HUES48 (cell line): ENCODE measurements around the gene RABIF.

ENCODE experiments used
- H3K27ac ChIP-seq: one replicate; pipeline ENCODE4 v1.7.0; 2013; ENCODE audit warnings: low read depth, low read length, inconsistent platforms
- H3K27me3 ChIP-seq: 2 replicates; pipeline ENCODE4 v1.6.1; 2013; ENCODE audit warnings: mild to moderate bottlenecking, low read length; ENCODE audit not compliant: control insufficient read depth, insufficient read depth
- H3K36me3 ChIP-seq: 2 replicates; pipeline ENCODE4 v1.6.1; 2013; ENCODE audit warnings: low read length; ENCODE audit not compliant: control insufficient read depth, insufficient read depth
- H3K4me1 ChIP-seq: 2 replicates; pipeline ENCODE4 v1.6.1; 2013; ENCODE audit warnings: mild to moderate bottlenecking, low read length; ENCODE audit not compliant: control insufficient read depth, insufficient read depth
- H3K4me3 ChIP-seq: 2 replicates; pipeline ENCODE4 v1.5.1; 2013; ENCODE audit warnings: mild to moderate bottlenecking, low read depth, low read length
- H3K9ac ChIP-seq: 2 replicates; pipeline ENCODE4 v1.6.1; 2013; ENCODE audit warnings: mild to moderate bottlenecking, low read depth, low read length, moderate library complexity
- H3K9me3 ChIP-seq: 2 replicates; pipeline ENCODE4 v1.6.1; 2013; ENCODE audit warnings: low read length; ENCODE audit not compliant: control insufficient read depth, insufficient read depth

RABIF gene

GRCh38 chr1:202852163-202852904 is 36.6 kb downstream of the RABIF start:
- Histone ChIP-seq H3K4me1 (no peaks in the 10 kb centered on the region), H3K9ac (no peak overlapping the region), H3K9me3 (no peaks in the 10 kb centered on the region), H3K36me3 (peaks cover 55% of the 10 kb centered on the region), H3K4me3 (no peak overlapping the region), H3K27ac (peak overlapping the region; percentile 21), H3K27me3 (no peaks in the 10 kb centered on the region)

DNA sequence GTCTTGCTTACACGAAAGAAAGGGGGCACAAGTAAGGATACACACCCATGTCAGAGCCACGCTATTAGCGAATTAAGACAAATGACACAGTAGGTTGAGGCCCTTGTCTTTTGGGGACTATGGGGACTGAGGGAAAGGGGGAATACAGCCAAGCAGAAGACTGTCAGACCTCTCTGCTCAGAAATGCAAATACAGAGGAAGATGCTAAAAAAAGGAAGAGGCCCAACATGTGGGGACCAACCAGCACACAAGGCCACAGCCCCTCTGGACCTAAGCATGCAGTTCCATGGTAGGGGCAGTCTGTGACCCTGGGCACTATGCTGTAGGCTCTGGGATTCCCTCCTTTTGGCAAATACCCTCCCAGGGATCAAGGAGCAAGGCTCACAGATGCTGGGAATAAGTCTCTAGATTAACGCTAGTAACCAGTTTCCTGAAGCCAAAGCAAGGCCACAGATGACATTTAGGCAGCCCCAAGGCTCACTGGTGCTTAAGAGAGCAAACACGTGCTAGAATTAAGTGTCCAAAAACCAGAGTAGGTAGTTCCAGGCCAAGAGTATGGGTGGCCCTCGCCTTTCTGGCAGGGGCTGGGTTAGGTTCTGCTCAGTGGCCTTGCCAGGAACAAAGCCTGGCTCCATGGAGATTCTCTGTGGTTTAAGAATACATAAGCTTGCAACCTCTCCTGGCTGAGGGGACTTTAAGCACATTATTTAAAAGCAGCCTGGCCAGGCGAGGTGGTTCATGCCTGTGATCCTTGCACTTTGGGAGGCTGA is 38.2 kb downstream of the RABIF start:
- no peaks in the 10 kb centered on the region for H3K4me1 ChIP-seq
- H3K27ac ChIP-seq: no peak overlapping the region
- H3K9me3 ChIP-seq: no peaks in the 10 kb centered on the region
- no peak overlapping the region for H3K4me3 ChIP-seq
- H3K27me3 ChIP-seq: no peaks in the 10 kb centered on the region
- H3K36me3 ChIP-seq: peaks cover 40% of the 10 kb centered on the region
- no peak overlapping the region for H3K9ac ChIP-seq

DNA sequence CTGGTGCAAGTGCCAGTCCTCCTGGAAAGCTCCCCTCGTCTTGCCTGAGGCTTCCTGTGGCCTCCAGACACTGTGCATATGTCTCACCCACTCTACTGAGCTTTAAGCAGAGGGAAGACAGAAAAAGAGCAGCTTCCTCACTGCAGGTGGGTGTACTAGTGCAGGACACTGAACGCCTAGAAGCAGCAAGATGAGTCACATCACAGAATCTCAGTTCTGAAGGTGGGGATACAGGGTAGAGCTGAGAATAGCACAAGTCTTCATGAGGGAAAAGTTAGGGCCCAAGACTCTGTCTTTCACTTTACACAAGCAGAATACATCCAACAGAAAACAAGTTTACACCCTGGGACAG is 40.8 kb downstream of the RABIF start:
- peaks cover 29% of the 10 kb centered on the region for H3K36me3 ChIP-seq
- H3K4me3 ChIP-seq: no peak overlapping the region
- no peaks in the 10 kb centered on the region for H3K9me3 ChIP-seq
- 0 out of 2 replicates have a peak, but pooled peaks cover 4% of the 10 kb centered on the region for H3K4me1 ChIP-seq
- no peaks in the 10 kb centered on the region for H3K27me3 ChIP-seq
- no peak overlapping the region for H3K27ac ChIP-seq
- no peak overlapping the region for H3K9ac ChIP-seq

DNA sequence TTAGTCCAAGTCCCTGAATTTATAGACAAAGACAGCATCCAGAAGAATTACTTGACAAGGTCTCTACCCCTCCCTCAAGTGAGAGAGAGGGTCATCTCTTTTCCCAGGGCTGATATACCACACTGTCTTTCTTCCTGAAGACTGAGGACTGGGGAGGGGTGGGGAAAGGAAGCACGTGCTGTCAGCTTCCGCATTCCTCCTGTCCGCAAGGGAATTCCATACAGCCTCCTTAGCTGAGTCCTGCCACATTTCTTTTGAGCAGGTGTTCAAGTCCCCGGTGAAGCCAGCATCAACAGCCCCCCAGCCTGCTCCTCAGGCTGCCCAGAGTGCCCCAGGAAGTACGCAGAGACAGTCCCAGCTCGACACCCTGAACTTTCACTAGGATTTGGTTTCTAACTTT is 44.0 kb downstream of the RABIF start:
- Histone ChIP-seq H3K9ac (no peak overlapping the region), H3K4me1 (0 out of 2 replicates have a peak, but pooled peaks cover 4% of the 10 kb centered on the region), H3K4me3 (no peak overlapping the region), H3K27ac (no peak overlapping the region), H3K27me3 (no peaks in the 10 kb centered on the region), H3K9me3 (no peaks in the 10 kb centered on the region), H3K36me3 (peaks cover 7% of the 10 kb centered on the region; the same call in 1 of the 2 replicates)

- Histone ChIP-seq H3K27ac (no peak overlapping the region), H3K27me3 (no peaks in the 10 kb centered on the region), H3K4me3 (no peak overlapping the region), H3K9me3 (no peaks in the 10 kb centered on the region), H3K4me1 (0 out of 2 replicates have a peak, but pooled peaks cover 4% of the 10 kb centered on the region), H3K9ac (no peak overlapping the region), H3K36me3 (0 out of 2 replicates have a peak, but pooled peaks cover under 1% of the 10 kb centered on the region)
Measured at GRCh38 chr1:202844259-202844658, 44.7 kb downstream of the RABIF start.

DNA sequence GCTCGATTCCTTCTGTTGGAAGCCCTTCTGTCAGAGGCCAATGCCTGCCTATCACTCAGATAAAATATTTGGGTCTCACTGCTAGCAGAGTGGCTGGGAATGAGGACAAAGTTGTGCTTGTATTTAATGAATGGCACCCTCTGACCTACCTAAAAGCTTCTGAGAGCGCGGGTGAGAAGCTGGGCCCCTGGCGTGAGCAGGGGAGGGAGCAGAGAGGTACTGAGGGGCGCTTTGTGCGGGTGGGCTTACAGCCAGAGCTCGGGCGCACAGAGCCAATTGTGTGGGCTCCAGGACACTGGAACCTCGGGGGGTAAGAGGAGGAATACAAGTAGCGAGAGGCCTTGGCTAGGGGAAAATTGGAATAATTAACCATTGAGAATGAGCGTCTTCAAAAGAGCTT is 45.9 kb downstream of the RABIF start:
- Histone ChIP-seq H3K9ac (no peak overlapping the region), H3K36me3 (no peaks in the 10 kb centered on the region), H3K4me3 (no peak overlapping the region), H3K27me3 (no peaks in the 10 kb centered on the region), H3K4me1 (0 out of 2 replicates have a peak, but pooled peaks cover 4% of the 10 kb centered on the region), H3K27ac (no peak overlapping the region), H3K9me3 (no peaks in the 10 kb centered on the region)

- no peak overlapping the region for H3K4me3 ChIP-seq
- no peaks in the 10 kb centered on the region for H3K9me3 ChIP-seq
- no peak overlapping the region for H3K27ac ChIP-seq
- peaks cover 6% of the 10 kb centered on the region; the same call in 1 of the 2 replicates for H3K4me1 ChIP-seq
- no peaks in the 10 kb centered on the region for H3K36me3 ChIP-seq
- H3K27me3 ChIP-seq: no peaks in the 10 kb centered on the region
- H3K9ac ChIP-seq: no peak overlapping the region
Measured at GRCh38 chr1:202837746-202838262, 51.1 kb downstream of the RABIF start.

DNA sequence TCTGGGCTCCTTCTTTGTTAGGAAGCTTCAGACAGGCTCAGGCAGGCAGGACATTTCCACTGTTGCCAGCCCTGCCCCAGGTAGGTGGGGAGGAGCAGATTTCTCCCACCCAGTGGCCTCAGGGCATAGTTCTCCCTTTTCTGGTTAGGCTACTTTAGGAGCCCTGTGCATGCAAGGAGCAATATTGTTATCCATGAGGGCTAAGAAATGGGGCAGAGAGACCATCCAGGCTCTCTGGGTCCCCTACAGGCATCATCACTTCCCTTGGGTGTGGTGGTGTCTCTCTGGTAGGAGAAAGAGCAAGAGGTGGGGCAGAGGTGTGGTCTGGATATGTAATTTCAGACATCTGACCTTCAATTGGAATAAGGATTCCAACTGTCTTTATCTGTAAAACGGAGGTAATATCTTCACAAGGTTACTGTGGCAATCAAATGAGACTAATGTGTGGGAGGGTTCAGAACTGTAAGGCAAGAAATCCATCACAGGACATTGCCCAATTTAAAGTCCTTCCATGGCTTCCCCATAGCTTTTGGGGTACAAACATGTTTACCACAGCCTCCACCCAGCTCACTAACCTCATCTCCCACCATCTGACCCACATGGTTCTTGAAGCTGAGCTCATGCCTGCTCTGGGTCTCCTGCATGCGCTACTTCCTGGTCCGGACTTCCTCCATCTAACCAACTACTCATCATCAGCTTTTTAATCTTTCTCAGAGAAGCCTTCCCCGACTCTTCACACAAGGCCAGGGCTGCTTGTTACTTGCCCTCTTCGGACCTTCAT is 52.1 kb downstream of the RABIF start:
- no peak overlapping the region for H3K4me3 ChIP-seq
- no peaks in the 10 kb centered on the region for H3K27me3 ChIP-seq
- H3K4me1 ChIP-seq: peaks cover 6% of the 10 kb centered on the region; the same call in 1 of the 2 replicates
- H3K9ac ChIP-seq: no peak overlapping the region
- no peaks in the 10 kb centered on the region for H3K36me3 ChIP-seq
- no peaks in the 10 kb centered on the region for H3K9me3 ChIP-seq
- H3K27ac ChIP-seq: no peak overlapping the region

DNA sequence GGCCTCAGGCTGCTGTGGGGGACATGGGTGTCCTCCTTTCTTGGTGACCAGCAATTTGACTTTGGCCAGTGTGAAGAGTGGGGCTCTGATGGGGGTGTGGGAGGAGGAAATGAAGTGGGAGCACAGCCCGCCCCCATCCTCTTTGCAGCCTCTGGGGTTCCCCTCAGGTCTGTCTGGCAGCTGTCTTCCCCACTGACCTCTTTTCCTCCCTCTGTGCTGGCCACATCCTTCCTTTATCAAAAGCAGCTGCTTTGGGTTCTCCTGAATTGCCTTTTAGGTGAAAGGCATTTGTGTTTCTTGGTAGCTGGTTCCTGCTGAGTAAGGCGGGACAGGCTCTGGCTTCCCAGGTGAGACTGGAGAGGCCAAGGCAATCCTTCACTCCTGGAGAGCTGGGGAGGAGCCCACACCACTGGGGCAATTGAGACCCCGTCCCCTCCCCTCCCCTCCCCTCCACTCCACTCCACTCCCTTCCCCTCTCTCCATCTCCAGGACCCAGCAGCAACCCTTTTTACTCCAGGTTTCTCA is 53.3 kb downstream of the RABIF start:
- Histone ChIP-seq H3K4me1 (peaks cover 6% of the 10 kb centered on the region; the same call in 1 of the 2 replicates), H3K9me3 (no peaks in the 10 kb centered on the region), H3K27ac (peak overlapping the region; percentile 22), H3K9ac (no peak overlapping the region), H3K36me3 (no peaks in the 10 kb centered on the region), H3K4me3 (no peak overlapping the region), H3K27me3 (no peaks in the 10 kb centered on the region)

DNA sequence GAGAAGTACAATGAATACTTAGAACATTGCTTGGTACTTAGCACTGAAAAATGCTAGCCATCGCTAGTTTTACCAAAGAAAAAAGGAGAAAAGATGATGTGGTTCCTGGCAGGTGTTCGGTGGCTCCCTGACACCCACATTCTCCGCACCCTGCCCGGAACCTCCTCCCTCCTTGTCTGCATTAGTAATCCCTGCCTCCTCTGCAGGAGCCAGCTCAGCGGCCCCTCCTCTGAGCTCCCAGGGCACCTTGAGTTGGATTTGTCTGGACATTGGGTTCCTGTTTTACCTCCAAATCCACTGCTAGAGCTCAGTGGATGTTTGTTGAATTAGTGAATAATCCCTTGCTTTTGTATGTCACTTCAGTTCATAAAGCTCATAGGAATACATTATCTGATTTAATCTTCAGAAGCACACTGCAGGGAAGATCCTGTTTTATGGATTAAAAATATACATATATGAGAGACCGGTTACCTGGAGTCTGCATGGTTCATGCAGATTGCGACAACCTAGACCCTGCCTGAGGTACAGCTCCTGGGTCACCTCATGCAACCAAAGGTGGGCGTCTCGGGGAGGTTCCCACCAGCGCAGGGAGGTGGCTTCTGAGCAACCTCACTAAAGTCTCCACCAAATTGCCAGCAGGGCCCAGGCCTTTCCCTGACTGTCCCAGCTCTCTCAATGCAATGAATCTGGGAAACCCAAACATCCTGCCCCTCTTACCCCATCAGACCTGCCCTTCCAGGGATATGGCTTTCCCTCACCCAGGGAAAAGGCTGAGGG is 54.0 kb downstream of the RABIF start:
- Histone ChIP-seq H3K27ac (peak overlapping the region; percentile 22), H3K9me3 (no peaks in the 10 kb centered on the region), H3K36me3 (no peaks in the 10 kb centered on the region), H3K4me1 (peaks cover 6% of the 10 kb centered on the region; the same call in 1 of the 2 replicates), H3K27me3 (no peaks in the 10 kb centered on the region), H3K9ac (no peak overlapping the region), H3K4me3 (no peak overlapping the region)
